H1 (cell line): ENCODE results near the gene MXRA7.

Experiments
- CBX5 ChIP-seq: fragments of 300-800, 300-1000 bp; sonication (generic); IDR thresholded peaks from 2 replicates; pipeline ENCODE4 v1.7.1; 2016; ENCODE audit warnings: antibody characterized with exemption, low read length, low read depth
- CTCF ChIP-seq, 3 experiments: IDR thresholded peaks; 1 replicate in 2 of 3; 2 replicates in 1 of 3; pipeline versions ENCODE4 v1.5.1 to v1.6.1; 2011; ENCODE audit warnings: low read length in 3 of 3, mild to moderate bottlenecking in 3 of 3, inconsistent platforms in 2 of 3, low read depth in 1 of 3, moderate library complexity in 1 of 3; ENCODE audit not compliant: insufficient read depth in 1 of 3; ENCODE audit errors: control extremely low read depth in 1 of 3
- EP300 ChIP-seq, 2 experiments: IDR thresholded peaks; 1 replicate in 1 of 2; 2 replicates in 1 of 2; pipeline ENCODE4 v1.6.1; 2011 to 2012; ENCODE audit warnings: low read depth in 2 of 2, low read length in 2 of 2, mild to moderate bottlenecking in 2 of 2, borderline replicate concordance in 1 of 2, inconsistent platforms in 1 of 2, moderate library complexity in 1 of 2
- EZH2 ChIP-seq: fragments of 200-600 bp; sonication (generic); IDR thresholded peaks from 2 replicates; pipeline ENCODE4 v1.7.1; 2012; ENCODE audit warnings: low read depth, mild to moderate bottlenecking, moderate library complexity, low read length, inconsistent platforms; ENCODE audit not compliant: severe bottlenecking
- JUND ChIP-seq: IDR thresholded peaks from 2 replicates; pipeline ENCODE4 v1.6.1; 2011; ENCODE audit warnings: mild to moderate bottlenecking, improper control_type of control experiment, low read length
- NRF1 ChIP-seq: IDR thresholded peaks from 2 replicates; pipeline ENCODE4 v1.6.1; 2011; ENCODE audit warnings: mild to moderate bottlenecking, low read depth, low read length, improper control_type of control experiment
- POLR2A ChIP-seq, 2 experiments: IDR thresholded peaks; 1 replicate in 1 of 2; 2 replicates in 1 of 2; pipeline ENCODE4 v1.6.1; 2011; ENCODE audit warnings: low read depth in 2 of 2, low read length in 2 of 2, mild to moderate bottlenecking in 2 of 2; ENCODE audit errors: control extremely low read depth in 1 of 2
- SAP30 ChIP-seq: fragments of 300-600 bp; sonication (generic); IDR thresholded peaks from 2 replicates; pipeline ENCODE4 v1.7.1; 2012; ENCODE audit warnings: low read length, moderate library complexity, mild to moderate bottlenecking, inconsistent platforms; ENCODE audit not compliant: insufficient read depth, insufficient replicate concordance

GRCh38 chr17:76635659-76636360 is 75.0 kb downstream of the MXRA7 start:
- no peak for TF ChIP-seq CBX5
- no peak for TF ChIP-seq SAP30
- TF ChIP-seq EZH2: no peak
- no peak for TF ChIP-seq EP300 (IDR thresholded peaks at IDR 0.05; ENCODE audit: borderline replicate concordance in 1 of 2, low read depth in 2 of 2, low read length in 2 of 2)
- TF ChIP-seq CTCF (IDR thresholded peaks at IDR 0.05; ENCODE audit: control extremely low read depth in 1 of 3, insufficient read depth in 1 of 3, low read depth in 1 of 3, low read length in 3 of 3): no peak
- TF ChIP-seq NRF1: no peak
- TF ChIP-seq JUND: no peak
- no peak for TF ChIP-seq POLR2A (IDR thresholded peaks at IDR 0.05; ENCODE audit: control extremely low read depth in 1 of 2, low read depth in 2 of 2, low read length in 2 of 2)
